H9 (cell line): Measurements from ENCODE around the gene APOH. TPM values are rescaled to one million over a fixed set of nuclear protein-coding genes. Genes with fewer than 3 reads are reported as not detected.

Source experiments
- DNase-seq: peaks from one replicate; pipeline ENCODE4 v3.0.0-alpha.2; 2017
- H2AFZ ChIP-seq: one replicate; pipeline ENCODE4 v1.6.1; 2013; ENCODE audit warnings: mild to moderate bottlenecking, low read length, control low read depth, moderate library complexity
- H2AK5ac ChIP-seq: 2 replicates; pipeline ENCODE4 v1.6.1; 2013; ENCODE audit warnings: low read length, control low read depth, mixed read lengths; ENCODE audit not compliant: insufficient read length
- H2BK120ac ChIP-seq: one replicate; pipeline ENCODE4 v1.6.1; 2013; ENCODE audit warnings: low read depth, mild to moderate bottlenecking, low read length, control low read depth, inconsistent platforms; ENCODE audit not compliant: poor library complexity, severe bottlenecking
- H2BK12ac ChIP-seq: 2 replicates; pipeline ENCODE4 v1.6.1; 2013; ENCODE audit warnings: low read length, control low read depth, mixed read lengths, low read depth; ENCODE audit not compliant: insufficient read length
- H2BK15ac ChIP-seq: 2 replicates; pipeline ENCODE4 v1.6.1; 2013; ENCODE audit warnings: low read depth, low read length, control low read depth
- H2BK20ac ChIP-seq: one replicate; pipeline ENCODE4 v1.6.1; 2013; ENCODE audit warnings: low read depth, mild to moderate bottlenecking, low read length, control low read depth, inconsistent platforms; ENCODE audit not compliant: poor library complexity, severe bottlenecking
- H2BK5ac ChIP-seq: 2 replicates; pipeline ENCODE4 v1.6.1; 2013; ENCODE audit warnings: low read length, control low read depth, mixed read lengths; ENCODE audit not compliant: insufficient read length
- H3K14ac ChIP-seq: 2 replicates; pipeline ENCODE4 v1.6.1; 2013; ENCODE audit warnings: low read length, control low read depth; ENCODE audit not compliant: insufficient read depth
- H3K18ac ChIP-seq: 2 replicates; pipeline ENCODE4 v1.6.1; 2013; ENCODE audit warnings: low read depth, mild to moderate bottlenecking, mixed read lengths, low read length, control low read depth; ENCODE audit not compliant: insufficient read length
- H3K23ac ChIP-seq: 2 replicates; pipeline ENCODE4 v1.6.1; 2013; ENCODE audit warnings: low read length, control low read depth, mixed read lengths, low read depth; ENCODE audit not compliant: insufficient read length
- H3K23me2 ChIP-seq: 2 replicates; pipeline ENCODE4 v1.6.1; 2013; ENCODE audit warnings: low read depth, mild to moderate bottlenecking, mixed read lengths, low read length, control low read depth; ENCODE audit not compliant: insufficient read length, poor library complexity, severe bottlenecking
- H3K27ac ChIP-seq: 2 replicates; pipeline ENCODE4 v1.5.1; 2013; ENCODE audit warnings: low read length, control low read depth, mixed read lengths, low read depth; ENCODE audit not compliant: insufficient read length
- H3K27me3 ChIP-seq: 2 replicates; pipeline ENCODE4 v1.6.1; 2013; ENCODE audit warnings: low read length, control low read depth, inconsistent platforms; ENCODE audit not compliant: insufficient read depth
- H3K4ac ChIP-seq: 2 replicates; pipeline ENCODE4 v1.6.1; 2013; ENCODE audit warnings: low read depth, mild to moderate bottlenecking, control low read depth, inconsistent platforms, low read length, moderate library complexity
- H3K4me1 ChIP-seq: 2 replicates; pipeline ENCODE4 v1.6.1; 2013; ENCODE audit warnings: low read length, control low read depth, inconsistent platforms; ENCODE audit not compliant: insufficient read depth
- H3K4me2 ChIP-seq: 2 replicates; pipeline ENCODE4 v1.6.1; 2013; ENCODE audit warnings: low read length, control low read depth, mixed read lengths; ENCODE audit not compliant: insufficient read length, insufficient read depth
- H3K56ac ChIP-seq: 2 replicates; pipeline ENCODE4 v1.6.1; 2013; ENCODE audit warnings: low read depth, mild to moderate bottlenecking, mixed read lengths, low read length, control low read depth; ENCODE audit not compliant: insufficient read length
- H3K79me1 ChIP-seq: 2 replicates; pipeline ENCODE4 v1.6.1; 2013; ENCODE audit warnings: low read depth, mild to moderate bottlenecking, moderate library complexity, low read length, control low read depth, inconsistent platforms; ENCODE audit not compliant: insufficient read depth, poor library complexity, severe bottlenecking
- H3K79me2 ChIP-seq: 2 replicates; pipeline ENCODE4 v1.6.1; 2013; ENCODE audit warnings: low read length, control low read depth, inconsistent platforms; ENCODE audit not compliant: insufficient read depth
- H3K9ac ChIP-seq: 2 replicates; pipeline ENCODE4 v1.6.1; 2013; ENCODE audit warnings: low read length, control low read depth, mixed read lengths; ENCODE audit not compliant: insufficient read length; ENCODE audit errors: extremely low read depth
- H3K9me3 ChIP-seq: one replicate; pipeline ENCODE4 v1.6.1; 2013; ENCODE audit warnings: low read depth, low read length, inconsistent platforms; ENCODE audit not compliant: control insufficient read depth
- H3T11ph ChIP-seq: one replicate; pipeline ENCODE4 v1.6.1; 2013; ENCODE audit warnings: mild to moderate bottlenecking, low read length, control low read depth, inconsistent platforms
- H4K20me1 ChIP-seq: one replicate; pipeline ENCODE4 v1.6.1; 2013; ENCODE audit not compliant: control insufficient read depth, insufficient read length, insufficient read depth
- H4K5ac ChIP-seq: 2 replicates; pipeline ENCODE4 v1.6.1; 2013; ENCODE audit warnings: low read depth, mild to moderate bottlenecking, mixed read lengths, low read length, control low read depth; ENCODE audit not compliant: insufficient read length
- H4K8ac ChIP-seq: replicated peaks from 2 replicates; pipeline ENCODE4 v1.6.1; 2013; ENCODE audit warnings: low read length, control low read depth, mixed read lengths, low read depth; ENCODE audit not compliant: insufficient read length
- H4K91ac ChIP-seq: 2 replicates; pipeline ENCODE4 v1.6.1; 2013; ENCODE audit warnings: low read depth, mild to moderate bottlenecking, moderate library complexity, mixed read lengths, low read length, control low read depth; ENCODE audit not compliant: insufficient read length
- H3K27ac Mint-ChIP-seq, 3 experiments: 2 replicates in 2 of 3; 3 replicates in 1 of 3; pipeline ENCODE4 v1.8.0; 2020 to 2021; ENCODE audit warnings: mixed read lengths in 3 of 3, mild to moderate bottlenecking in 1 of 3, moderate library complexity in 1 of 3
- H3K27me3 Mint-ChIP-seq: 2 replicates; pipeline ENCODE4 v1.8.0; 2021; ENCODE audit warnings: low read depth, mild to moderate bottlenecking, moderate library complexity, mixed read lengths
- H3K36me3 Mint-ChIP-seq, 3 experiments: 2 replicates in 2 of 3; 3 replicates in 1 of 3; pipeline ENCODE4 v1.8.0; 2020 to 2021; ENCODE audit warnings: low read depth in 3 of 3, mixed read lengths in 3 of 3; ENCODE audit not compliant: insufficient read depth in 1 of 3
- H3K4me1 Mint-ChIP-seq, 2 experiments: 2 replicates each; pipeline ENCODE4 v1.8.0; 2020; ENCODE audit warnings: mixed read lengths in 2 of 2
- H3K4me3 Mint-ChIP-seq, 2 experiments: 2 replicates in 1 of 2; 3 replicates in 1 of 2; pipeline ENCODE4 v1.8.0; 2020 to 2021; ENCODE audit warnings: mild to moderate bottlenecking in 2 of 2, mixed read lengths in 2 of 2, moderate library complexity in 1 of 2
- H3K9me3 Mint-ChIP-seq, 2 experiments: 2 replicates in 1 of 2; 3 replicates in 1 of 2; pipeline ENCODE4 v1.8.0; 2020; ENCODE audit warnings: mild to moderate bottlenecking in 2 of 2, mixed read lengths in 2 of 2, moderate library complexity in 1 of 2
- WGBS: extraction: QIAGEN DNeasy Blood & Tissue Kit; methylation state at CpG from one replicate; pipeline ENCODE4 v1.1.7; 2013; ENCODE audit warnings: missing lambda C conversion rate, low lambda C conversion rate, mixed read lengths; ENCODE audit not compliant: insufficient read length; ENCODE audit errors: extremely low coverage; 5-methylcytosine and 5-hydroxymethylcytosine counted together
- total RNA-seq: library from RNA; stranded (reverse); gene quantifications from 2 replicates; pipeline ENCODE4 v1.2.1, GENCODE V29; 2021
- TF ChIP-seq, protein P1 (sequence below): fragments of 200-600 bp; sonication (generic); conservative IDR thresholded peaks from 3 replicates; pipeline ENCODE4 v1.8.0; 2021; ENCODE audit warnings: antibody characterized with exemption, mild to moderate bottlenecking

Gene APOH
- total RNA-seq, 1 experiment from 2014 or later: not detected

GRCh38 chr17:66260688-66261087, 31.5 kb upstream of the APOH start:
- Mint-ChIP-seq H3K9me3 (peaks cover 5 to 7% of the 10 kb centered on the region in 2 experiments; a peak in 4 of 5 replicates), H3K27me3 (no peaks in the 10 kb centered on the region), H3K36me3 (peaks cover 0 to 1% (median 0%) of the 10 kb centered on the region in 3 experiments; a peak in 1 of 7 replicates), H3K4me3 (no peak overlapping the region; a peak in 1 of 5 replicates), H3K4me1 (0 out of 4 replicates have a peak, but pooled peaks cover 0 to 4% of the 10 kb centered on the region in 2 experiments), H3K27ac (no peak overlapping the region; a peak in 1 of 7 replicates)
- no CpG with 5 or more reads among the region's 1 CpG for WGBS
- no peak overlapping the region for H3K27ac ChIP-seq
- H4K91ac ChIP-seq: no peak overlapping the region
- H3K9ac ChIP-seq: no peak overlapping the region
- no peak overlapping the region for H3K18ac ChIP-seq
- no peak overlapping the region for H2BK20ac ChIP-seq
- H4K5ac ChIP-seq: no peak overlapping the region
- no peak overlapping the region for H3T11ph ChIP-seq
- H3K4me2 ChIP-seq: no peak overlapping the region
- no peaks in the 10 kb centered on the region for H3K9me3 ChIP-seq
- no peak overlapping the region for H2BK12ac ChIP-seq
- H3K23ac ChIP-seq: no peak overlapping the region
- H3K4me1 ChIP-seq: no peaks in the 10 kb centered on the region
- H3K56ac ChIP-seq: no peak overlapping the region
- H4K8ac ChIP-seq: no peak overlapping the region
- DNase-seq: no peak
- H2BK15ac ChIP-seq: no peak overlapping the region
- H4K20me1 ChIP-seq: no peaks in the 10 kb centered on the region
- H2AK5ac ChIP-seq: no peak overlapping the region
- no peak overlapping the region for H3K14ac ChIP-seq
- H3K23me2 ChIP-seq: no peaks in the 10 kb centered on the region
- no peak overlapping the region for H2BK5ac ChIP-seq
- no peaks in the 10 kb centered on the region for H3K79me2 ChIP-seq
- H2BK120ac ChIP-seq: no peak overlapping the region
- no peaks in the 10 kb centered on the region for H3K27me3 ChIP-seq
- H3K79me1 ChIP-seq: no peaks in the 10 kb centered on the region
- H2AFZ ChIP-seq: no peak overlapping the region
- no peak overlapping the region for H3K4ac ChIP-seq
- TF ChIP-seq, protein P1, sequence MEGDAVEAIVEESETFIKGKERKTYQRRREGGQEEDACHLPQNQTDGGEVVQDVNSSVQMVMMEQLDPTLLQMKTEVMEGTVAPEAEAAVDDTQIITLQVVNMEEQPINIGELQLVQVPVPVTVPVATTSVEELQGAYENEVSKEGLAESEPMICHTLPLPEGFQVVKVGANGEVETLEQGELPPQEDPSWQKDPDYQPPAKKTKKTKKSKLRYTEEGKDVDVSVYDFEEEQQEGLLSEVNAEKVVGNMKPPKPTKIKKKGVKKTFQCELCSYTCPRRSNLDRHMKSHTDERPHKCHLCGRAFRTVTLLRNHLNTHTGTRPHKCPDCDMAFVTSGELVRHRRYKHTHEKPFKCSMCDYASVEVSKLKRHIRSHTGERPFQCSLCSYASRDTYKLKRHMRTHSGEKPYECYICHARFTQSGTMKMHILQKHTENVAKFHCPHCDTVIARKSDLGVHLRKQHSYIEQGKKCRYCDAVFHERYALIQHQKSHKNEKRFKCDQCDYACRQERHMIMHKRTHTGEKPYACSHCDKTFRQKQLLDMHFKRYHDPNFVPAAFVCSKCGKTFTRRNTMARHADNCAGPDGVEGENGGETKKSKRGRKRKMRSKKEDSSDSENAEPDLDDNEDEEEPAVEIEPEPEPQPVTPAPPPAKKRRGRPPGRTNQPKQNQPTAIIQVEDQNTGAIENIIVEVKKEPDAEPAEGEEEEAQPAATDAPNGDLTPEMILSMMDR: no peak
